Fibroblast of villous mesenchyme (primary cell): Measurements from ENCODE around the gene FLRT3. TPM values are rescaled to one million over a fixed set of nuclear protein-coding genes. Genes with fewer than 3 reads are reported as not detected.

Experiments used
- DNase-seq: peaks from one replicate; pipeline ENCODE4 v3.0.0-alpha.2; 2010; ENCODE audit warnings: low read depth
- H3K4me3 ChIP-seq: 2 replicates; pipeline ENCODE4 v1.5.1; 2011; ENCODE audit warnings: low read depth, mild to moderate bottlenecking, low read length
- total RNA-seq: library from RNA; depleted of rRNA; stranded (reverse); fragments of >200 nt; gene quantifications from 2 replicates; pipeline ENCODE4 v1.2.3, GENCODE V29; 2012
- TF ChIP-seq, protein P1 (sequence below): IDR thresholded peaks from 2 replicates; pipeline ENCODE4 v1.5.1; 2012; ENCODE audit warnings: low read depth, mild to moderate bottlenecking, low read length; ENCODE audit not compliant: insufficient read depth

FLRT3 gene
- total RNA-seq, 1 donor = 2.2 TPM

DNA sequence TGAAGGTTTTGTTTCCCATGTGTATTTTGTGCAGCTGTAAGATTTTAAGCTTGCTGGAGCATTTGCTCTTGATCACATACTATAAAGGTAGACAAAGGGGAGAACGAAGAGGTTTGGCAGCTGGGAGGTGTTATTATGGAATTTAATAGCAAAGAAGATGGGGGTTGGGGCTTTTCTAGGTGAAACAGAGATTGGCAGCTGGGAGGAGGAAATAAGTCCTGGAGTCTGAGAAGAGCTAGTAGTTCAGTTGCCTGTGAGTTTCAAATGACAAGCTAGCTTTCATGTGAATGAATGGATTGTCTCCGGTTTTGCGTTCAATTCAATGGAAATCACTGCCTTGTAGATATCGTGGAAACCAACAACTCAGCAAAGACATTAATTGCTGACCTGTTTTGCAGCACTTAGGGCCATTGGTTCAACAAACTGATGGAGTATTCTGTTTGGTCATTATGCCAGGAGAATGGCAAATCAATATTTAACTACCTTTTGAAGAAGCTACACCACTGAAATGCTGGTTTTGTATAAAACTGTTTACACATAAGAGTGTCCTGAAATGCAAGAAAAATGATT lies 38.1 kb upstream of the FLRT3 start:
- DNase-seq = no peak
- TF ChIP-seq, protein P1, sequence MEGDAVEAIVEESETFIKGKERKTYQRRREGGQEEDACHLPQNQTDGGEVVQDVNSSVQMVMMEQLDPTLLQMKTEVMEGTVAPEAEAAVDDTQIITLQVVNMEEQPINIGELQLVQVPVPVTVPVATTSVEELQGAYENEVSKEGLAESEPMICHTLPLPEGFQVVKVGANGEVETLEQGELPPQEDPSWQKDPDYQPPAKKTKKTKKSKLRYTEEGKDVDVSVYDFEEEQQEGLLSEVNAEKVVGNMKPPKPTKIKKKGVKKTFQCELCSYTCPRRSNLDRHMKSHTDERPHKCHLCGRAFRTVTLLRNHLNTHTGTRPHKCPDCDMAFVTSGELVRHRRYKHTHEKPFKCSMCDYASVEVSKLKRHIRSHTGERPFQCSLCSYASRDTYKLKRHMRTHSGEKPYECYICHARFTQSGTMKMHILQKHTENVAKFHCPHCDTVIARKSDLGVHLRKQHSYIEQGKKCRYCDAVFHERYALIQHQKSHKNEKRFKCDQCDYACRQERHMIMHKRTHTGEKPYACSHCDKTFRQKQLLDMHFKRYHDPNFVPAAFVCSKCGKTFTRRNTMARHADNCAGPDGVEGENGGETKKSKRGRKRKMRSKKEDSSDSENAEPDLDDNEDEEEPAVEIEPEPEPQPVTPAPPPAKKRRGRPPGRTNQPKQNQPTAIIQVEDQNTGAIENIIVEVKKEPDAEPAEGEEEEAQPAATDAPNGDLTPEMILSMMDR = no peak
- no peak overlapping the region for H3K4me3 ChIP-seq

DNA sequence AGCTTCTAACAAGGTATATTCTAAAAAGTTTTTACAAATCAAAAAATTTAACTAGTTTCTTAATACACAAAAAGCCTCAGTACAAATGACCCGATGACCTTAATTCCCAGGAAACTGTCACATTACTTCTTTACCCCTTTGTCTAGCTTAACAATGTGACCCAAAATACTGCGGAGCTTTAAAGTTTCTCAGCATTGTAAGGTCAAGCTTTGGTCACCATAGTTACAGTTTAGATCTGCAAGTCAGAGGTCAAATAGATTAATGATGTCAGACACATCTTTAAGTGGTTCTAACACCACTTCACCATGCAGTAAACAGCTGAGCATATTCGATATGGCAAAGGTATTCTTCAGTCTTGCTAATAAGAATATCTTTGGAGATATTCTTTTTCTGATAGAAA lies 36.8 kb upstream of the FLRT3 start:
- DNase-seq = no peak
- TF ChIP-seq, protein P1 = no peak

DNA sequence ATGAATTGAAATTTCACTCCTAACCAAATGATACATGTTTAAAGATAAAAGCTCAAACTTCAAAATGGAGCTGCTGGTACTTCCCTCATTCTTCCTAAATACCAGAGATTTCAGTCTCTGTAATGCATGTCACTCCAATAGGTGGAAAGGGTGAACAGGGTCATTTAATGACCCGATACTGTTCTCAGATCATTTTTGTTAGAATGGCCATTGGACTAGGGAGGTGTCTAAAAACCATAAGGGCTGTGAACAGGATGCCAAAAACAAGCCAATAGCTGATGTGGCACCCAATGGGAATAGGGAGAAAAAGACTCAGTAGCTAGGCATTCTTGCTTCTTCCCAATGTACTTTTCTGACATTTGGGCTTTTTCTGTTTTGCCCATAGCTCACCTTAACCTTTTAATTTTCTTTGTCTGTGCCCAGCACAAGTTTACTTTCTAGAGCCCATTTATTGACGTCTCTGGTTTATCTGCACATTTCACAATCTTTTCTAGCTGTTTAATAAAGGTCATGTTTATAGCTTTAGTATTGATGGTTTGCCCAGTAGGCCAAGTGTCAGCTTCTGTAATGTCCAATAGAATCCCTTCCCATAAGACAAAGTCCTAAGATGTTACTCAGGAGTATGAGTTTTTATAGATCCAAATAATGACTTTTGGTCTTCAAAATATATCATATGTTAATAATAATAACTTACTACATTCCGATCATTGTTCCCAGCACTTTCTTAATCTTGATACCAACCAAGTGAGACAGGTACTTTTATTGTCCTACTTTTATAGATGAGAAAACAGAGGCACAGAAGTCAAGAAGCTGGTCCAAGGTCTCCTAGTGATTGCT lies 24.3 kb upstream of the FLRT3 start:
- no peak for DNase-seq
- TF ChIP-seq, protein P1 = no peak

More for the DNA sequence above, 36.8 kb upstream of the FLRT3 start:
- H3K4me3 ChIP-seq = no peak overlapping the region

DNA sequence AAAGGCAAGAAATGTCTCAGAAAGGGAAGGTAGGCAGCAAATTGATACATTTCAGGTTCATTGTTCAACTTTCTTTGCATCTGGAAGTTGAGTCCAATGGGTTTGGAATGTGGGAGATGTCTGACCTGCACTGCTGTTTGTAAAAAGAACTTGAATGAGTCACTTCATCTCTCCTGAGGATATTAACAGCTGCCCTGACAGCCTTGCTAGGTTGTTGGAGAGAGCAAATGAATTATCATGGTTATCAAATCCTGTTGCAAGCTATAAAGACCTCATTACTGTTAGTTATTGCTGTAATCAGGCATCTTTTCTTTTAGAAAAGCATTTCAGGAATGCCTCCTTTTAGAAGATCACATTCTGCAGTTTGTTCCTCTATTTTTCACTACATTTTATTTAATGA lies 23.0 kb upstream of the FLRT3 start:
- DNase-seq = no peak
- TF ChIP-seq, protein P1 = no peak
- H3K4me3 ChIP-seq = no peak overlapping the region

More for the DNA sequence above, 24.3 kb upstream of the FLRT3 start:
- no peak overlapping the region for H3K4me3 ChIP-seq

DNA sequence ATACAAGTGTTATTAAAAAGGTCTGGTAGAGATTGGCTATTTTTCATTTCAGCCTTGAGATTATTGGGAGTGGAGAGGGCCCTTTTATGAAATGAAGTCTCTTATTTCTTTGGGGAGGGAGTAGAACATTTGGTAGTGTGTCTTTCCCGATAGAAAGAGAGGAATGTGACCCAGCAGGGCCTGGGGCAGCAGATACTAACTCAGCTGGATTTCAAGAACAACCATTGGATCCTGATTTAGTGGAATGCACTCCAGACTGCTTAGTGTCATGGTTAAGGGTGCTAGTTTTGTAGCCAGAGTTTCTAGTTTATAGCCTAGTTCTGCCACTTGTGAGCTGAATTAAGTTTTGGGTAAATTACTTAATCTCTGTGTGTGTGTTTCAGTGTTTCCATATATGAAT lies 18.4 kb upstream of the FLRT3 start:
- TF ChIP-seq, protein P1 = no peak
- no peak overlapping the region for H3K4me3 ChIP-seq

DNA sequence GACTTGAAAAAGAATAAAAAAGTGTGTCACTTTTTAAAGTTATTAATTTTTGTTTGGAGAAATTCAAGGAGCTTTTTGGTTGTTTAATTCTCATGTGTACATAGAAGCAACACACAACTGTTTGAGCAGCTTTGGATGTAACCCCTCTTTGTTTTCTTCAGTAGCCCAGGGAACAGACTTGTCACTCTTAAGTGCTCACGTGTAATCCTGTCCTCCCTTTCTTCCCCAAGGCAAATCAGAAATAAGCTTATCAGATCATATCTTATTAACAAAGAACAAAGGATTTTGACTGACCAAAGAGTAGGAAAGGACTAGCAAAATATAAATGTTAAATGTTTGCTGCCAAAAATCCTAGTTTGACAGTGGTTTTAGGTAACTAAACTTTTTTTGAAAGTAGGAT lies 7.3 kb upstream of the FLRT3 start:
- no peak for DNase-seq
- H3K4me3 ChIP-seq = no peak overlapping the region
- TF ChIP-seq, protein P1 = no peak

More for the DNA sequence above, 18.4 kb upstream of the FLRT3 start:
- DNase-seq = no peak
